Stimulated activated CD4-positive, alpha-beta T cell treated with anti-CD3 and anti-CD28 coated beads, Interleukin-1b, Interleukin-23, amount 100 ng/mL, for 1 hour (primary cell): ENCODE results near the gene LDLRAD1.
"Not testable (repeated sequence)": the region's sequence is repeated elsewhere in the genome, so short reads cannot be mapped to it uniquely, and the experiment has no call there.

Experiments used
- DNase-seq, 2 donors: peaks; one replicate each; pipeline ENCODE4 v3.0.0-alpha.2; 2020; ENCODE audit warnings: low read depth in 2 of 2

The LDLRAD1 gene

DNA sequence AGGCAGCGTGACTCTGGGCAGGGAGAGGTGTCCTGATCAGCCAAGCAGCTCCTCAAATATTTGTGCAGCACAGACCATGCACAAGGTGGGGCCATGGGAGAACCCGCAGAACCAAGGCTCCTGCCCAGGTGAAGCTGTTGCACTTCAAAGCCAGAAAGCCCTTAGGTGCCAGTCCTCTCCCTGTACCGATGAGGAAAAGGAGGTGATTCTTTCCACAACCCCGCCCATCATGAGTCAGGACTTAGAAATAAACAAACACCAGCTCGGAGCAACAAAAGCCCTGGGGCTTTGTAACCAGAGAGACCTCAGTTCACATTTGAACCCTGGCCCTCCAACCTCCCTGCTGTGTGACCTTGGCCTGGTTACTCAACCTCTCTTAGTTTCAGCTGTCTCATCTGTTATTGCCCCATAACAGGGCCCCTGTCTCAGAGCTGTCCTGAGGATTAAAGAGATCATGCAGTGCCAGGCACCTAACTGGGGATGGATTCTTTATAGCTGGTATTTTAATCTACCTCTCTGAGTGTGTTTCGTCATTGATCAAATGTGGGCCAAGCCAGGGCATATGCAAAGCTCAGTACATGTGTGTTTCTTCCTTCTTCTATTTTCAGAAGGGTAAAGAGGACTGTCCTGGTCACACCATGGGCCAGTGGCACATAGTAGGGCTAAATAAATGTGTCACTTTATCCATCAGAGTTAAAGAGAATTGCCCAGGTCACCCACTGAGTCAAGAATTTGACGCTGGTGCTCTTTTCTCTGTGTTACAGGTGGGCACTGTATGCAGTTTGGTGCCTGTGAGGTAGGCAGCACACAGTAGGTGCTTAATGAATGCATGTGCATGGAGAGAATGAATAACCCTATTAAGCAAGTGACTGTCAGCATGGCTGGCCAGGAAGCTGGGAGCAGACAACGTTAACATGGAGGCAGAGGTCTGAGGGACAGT is 1.4 kb downstream of the LDLRAD1 start:
- DNase-seq = no peak

- DNase-seq = no peak
Observed at GRCh38 chr1:54014009-54014629, 3.9 kb downstream of the LDLRAD1 start.

DNA sequence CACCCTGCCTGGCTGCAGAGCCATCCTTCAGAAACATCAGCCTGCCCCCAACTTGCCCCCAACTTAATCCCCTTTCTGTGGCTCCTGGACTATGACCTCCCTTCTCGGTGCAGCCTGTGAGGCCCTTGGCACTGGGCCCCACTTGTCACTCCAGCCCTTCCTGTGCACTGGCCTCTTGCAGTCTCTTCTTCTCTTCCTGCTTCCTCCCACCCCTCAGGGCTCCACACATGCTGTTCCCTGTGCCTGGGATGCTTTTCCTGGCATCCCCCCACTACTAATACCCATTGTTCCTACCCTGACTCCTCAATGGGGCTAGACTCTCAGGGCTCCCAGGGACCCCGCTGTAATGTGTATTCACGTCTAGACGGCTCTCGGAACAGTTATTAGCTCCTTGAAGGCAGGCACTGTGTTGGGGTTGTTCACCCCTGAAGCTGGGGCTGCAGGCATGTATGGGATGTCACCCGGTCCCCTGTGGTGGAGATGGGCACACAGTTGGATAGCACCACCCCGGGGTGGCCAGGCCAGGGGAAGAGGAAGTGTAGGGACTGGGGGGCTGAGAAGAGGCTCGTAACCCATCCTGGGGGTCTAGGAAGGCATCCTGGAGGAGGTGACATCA is 4.5 kb downstream of the LDLRAD1 start:
- DNase-seq = no peak

DNA sequence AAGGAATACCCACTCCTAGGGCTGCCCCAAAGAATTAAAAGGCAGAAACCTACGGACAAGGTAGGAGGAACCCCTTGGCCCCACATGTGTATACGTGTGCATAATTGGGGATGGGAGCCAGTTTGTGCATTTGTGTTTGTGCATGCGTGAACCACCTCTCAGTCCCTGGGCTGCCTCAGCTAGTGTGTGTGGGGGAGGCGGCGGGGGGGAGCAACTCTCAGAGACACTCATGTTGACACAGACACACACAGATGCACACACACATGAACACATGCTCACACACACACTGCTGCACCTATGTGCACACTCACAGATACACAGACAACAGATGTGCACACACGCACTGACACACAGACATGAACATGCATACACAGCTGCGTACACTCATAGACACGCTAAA is 5.1 kb downstream of the LDLRAD1 start:
- no peak for DNase-seq

DNA sequence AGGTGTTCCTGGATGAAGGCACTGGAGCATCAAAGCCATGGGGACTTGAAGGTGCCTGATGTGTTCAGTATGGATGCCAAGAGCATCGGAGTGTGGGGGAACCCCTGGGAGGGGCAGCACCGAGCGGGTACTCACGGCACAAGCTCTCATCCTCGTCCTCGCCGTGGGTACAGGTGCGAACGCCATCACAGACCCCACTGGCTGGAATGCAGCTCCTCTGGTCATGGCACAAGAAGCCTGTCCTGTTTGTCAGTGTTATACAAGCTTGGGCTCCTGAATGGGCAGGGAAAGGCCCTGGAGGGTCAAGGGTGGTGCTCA is 6.0 kb downstream of the LDLRAD1 start:
- no peak for DNase-seq

GRCh38 chr1:54011316-54012007 is 6.5 kb downstream of the LDLRAD1 start:
- DNase-seq = no peak

DNA sequence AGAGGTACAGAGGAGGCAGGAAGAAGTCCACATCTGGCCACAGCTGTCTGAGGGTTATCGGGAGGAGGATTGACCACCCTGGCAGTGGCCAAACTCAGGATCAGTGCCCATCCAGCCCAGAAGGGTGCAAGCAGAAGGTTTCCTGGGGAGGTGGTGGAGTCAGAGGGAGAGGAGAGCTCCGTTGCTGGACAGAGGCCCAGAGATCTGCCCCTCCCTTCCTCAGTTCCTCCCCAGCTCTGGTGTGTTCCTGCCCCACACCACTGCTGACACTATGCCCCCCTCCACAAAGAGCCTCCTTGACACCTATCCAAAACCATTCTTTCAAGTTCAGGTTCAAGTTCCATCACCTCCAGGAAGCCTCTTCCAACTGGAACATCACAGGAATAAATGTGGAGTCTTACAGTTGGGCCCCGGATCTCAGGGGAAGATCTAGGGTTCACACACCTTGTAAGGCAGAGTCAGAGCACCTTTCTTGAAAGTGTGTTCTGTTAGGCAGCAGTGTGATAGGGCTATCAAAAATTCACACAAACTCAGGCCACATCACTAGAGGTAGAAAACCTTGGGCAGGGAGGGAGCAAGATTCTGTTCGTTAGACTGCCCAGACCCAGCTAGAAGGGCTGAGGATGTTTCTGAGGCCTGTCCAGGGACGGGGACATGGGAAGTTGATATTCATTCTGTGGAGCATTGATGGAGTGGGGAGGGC is 7.4 kb downstream of the LDLRAD1 start:
- DNase-seq = no peak

GRCh38 chr1:54009406-54009805 is 8.6 kb downstream of the LDLRAD1 start:
- no peak for DNase-seq

- DNase-seq = no peak
Observed at GRCh38 chr1:54008876-54009275, 9.1 kb downstream of the LDLRAD1 start.

GRCh38 chr1:54007613-54008012 is 10.4 kb downstream of the LDLRAD1 start:
- no peak for DNase-seq

GRCh38 chr1:54006508-54006907 is 11.5 kb downstream of the LDLRAD1 start:
- no peak for DNase-seq

DNA sequence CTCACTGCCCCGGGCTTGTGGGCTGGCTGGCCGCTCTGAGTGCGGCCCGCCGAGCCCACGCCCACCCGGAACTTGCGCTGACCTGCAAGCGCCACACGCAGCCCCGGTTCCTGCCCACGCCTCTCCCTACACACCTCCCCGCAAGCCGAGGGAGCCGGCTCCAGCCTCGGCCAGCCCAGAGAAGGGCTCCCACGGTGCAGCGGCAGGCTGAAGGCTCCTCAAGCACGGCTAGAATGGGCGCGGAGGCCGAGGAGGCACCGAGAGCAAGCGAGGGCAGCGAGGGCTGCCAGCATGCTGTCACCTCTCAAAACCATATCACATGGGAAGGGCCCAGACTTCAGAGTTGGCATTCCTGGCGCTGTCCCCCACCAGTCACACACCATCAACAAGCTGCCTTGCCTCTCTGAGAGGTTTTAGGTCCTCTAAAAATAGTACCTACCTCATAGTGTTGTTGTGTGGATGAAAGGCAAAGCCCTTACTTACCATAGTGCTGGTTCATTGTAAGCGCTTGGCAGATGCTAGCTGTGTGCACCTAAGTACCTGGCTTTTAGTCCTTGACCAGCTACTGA is 13.4 kb downstream of the LDLRAD1 start:
- no peak for DNase-seq

DNA sequence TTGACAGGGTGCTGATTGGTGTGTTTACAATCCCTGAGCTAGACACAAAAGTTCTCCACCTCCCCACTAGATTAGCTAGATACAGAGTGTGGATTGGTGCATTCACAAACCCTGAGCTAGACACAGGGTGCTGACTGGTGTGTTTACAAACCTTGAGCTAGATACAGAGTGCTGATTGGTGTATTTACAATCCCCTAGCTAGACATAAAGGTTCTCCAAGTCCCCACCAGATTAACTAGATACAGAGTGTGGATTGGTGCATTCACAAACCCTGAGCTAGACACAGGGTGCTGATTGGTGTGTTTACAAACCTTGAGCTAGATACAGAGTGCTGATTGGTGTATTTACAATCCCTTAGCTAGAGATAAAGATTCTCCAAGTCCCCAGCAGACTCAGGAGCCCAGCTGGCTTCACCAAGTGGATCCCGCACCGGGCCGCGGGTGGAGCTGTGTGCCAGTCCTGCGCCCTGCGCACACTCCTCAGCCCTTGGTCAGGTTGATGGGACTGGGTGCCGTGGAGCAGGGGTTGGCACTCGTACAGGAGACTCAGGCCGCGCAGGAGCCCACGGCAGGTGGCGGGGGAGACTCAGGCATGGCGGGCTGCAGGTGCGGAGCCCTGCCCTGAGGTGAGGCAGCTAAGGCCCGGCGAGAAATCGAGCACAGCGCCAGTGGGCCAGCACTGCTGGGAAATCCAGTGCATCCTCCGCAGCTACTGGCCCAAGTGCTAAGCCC is 14.1 kb downstream of the LDLRAD1 start:
- DNase-seq = not testable (repeated sequence)

DNA sequence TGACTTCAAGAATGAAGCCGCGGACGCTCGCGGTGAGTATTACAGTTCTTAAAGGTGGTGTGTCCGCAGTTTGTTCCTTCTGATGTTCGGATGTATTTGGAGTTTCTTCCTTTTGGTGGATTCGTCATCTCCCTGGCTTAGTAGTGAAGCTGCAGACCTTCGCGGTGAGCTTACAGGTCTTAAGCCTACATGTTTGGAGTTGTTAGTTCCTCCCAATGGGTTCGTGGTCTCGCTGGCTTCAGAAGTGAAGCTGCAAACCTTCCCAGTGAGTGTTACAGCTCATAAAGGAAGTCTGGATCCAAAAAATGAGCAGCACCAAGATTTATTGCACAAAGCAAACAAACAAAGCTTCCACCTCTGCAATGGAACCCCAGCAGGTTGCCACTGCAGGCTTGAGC is 14.7 kb downstream of the LDLRAD1 start:
- no peak for DNase-seq

DNA sequence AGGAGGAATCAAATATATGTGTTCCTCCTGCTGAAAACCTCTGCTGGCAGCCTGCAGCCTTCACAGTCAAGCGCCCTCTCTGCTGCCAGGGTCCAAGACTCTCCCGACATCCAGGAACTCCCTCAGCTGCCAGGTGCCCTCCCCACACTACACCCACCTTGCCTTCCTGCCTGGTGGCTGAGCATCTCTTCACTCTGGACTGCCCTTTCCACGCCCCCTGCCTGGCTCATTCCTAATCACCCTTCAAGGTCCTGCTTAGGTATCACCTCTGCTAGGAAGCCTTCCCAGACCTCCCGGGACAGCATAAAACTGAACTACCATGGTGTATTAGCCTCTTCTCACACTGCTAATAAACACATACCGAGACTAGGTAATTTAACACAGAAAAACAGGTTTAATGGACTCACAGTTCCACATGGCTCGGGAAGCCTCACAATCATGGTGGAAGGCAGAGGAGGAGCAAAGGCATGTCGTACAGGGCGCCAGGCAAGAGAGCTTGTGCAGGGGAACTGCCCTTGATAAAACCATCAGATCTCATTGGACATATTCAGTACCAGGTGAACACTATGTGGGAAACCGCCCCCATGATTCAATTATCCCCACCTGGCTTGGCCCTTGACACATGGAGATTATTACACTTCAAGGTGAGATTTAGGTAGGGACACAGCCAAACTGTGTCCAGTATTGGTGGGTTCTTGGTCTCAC is 15.3 kb downstream of the LDLRAD1 start:
- DNase-seq = no peak

DNA sequence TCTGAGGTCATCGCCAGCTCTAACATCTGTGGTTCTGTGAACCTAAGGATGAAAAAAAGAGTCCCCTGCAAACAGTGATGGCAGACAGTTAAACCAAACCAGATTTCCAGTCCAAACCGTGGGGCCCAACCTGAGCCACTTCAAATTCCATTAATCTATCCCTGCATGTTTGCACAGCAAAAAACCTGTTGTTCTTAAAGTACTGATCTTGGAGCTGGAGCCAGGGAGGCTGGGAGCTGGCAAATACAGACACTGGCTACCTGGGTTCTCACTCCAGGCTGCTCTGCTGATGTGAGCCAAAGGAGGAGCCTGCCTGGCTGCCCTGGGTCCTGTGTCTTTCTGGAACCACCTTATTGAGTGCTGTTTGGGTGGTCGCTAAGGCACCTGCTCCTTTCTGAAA is 16.4 kb downstream of the LDLRAD1 start:
- no peak for DNase-seq

GRCh38 chr1:53999920-54000319 is 18.1 kb downstream of the LDLRAD1 start:
- no peak for DNase-seq

DNA sequence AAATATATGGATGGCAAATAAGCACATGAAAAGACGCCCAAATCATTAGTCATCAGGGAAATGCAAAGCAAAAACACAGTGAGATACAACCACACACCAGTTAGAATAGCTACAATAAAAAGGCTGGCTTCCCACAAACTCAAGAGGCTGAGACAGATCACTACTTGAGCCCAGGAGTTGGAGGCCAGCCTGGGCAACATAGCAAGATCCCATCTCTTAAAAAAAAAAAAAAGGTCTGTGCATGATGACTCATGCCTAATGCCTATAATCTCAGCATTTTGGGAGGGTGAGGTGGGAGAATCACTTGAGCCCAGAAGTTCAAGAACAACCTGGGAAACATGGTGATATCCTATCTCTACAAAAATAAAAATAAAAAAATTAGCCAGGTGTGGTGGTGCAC is 19.8 kb downstream of the LDLRAD1 start:
- DNase-seq = no peak

GRCh38 chr1:53995683-53996082 is 22.3 kb downstream of the LDLRAD1 start:
- DNase-seq = no peak

DNA sequence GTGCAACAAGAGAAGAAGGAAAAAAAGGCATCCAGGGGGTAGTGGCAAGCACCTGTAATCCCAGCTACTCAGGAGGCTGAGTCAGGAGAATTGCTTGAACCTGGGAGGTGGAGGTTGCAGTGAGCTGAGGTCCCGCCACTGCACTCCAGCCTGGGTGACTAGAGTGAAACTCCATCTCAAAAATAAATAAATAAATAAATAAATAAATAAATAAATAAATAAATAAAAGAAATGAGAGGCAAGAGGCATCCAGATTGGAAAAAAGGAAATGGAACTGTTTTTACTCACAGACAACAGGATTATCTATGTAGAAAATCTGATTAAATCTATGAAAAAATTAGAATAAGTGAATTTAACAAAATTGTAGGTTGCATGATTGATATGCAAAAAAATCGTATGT is 23.5 kb downstream of the LDLRAD1 start:
- DNase-seq = not testable (repeated sequence)
